Measurements from ENCODE around the gene CTNNB1. TPM values are rescaled to one million over a fixed set of nuclear protein-coding genes. Genes with fewer than 3 reads are reported as not detected.

The CTNNB1 gene
- total and polyA plus RNA-seq, 2 of the 8 experiments (the other 6 are each of a cell fraction or from before 2014, with no cell fraction given) = 356 to 579 TPM

GRCh38 chr3:41251593-41251992 is 52.3 kb downstream of the CTNNB1 start:
- FAIRE-seq (no peak), DNase-seq (ENCODE audit: low read depth in 1 of 2, low spot score in 2 of 2) (no peak)
- no peak overlapping the region for H3K4ac ChIP-seq (replicated peaks; ENCODE audit: insufficient read length, low read depth, low read length)
- H2AK5ac ChIP-seq (ENCODE audit: low read depth, low read length) = no peak overlapping the region
- H2BK12ac ChIP-seq (ENCODE audit: low read depth, low read length) = no peak overlapping the region
- H3K9me3 ChIP-seq (ENCODE audit: insufficient read depth in 2 of 2, low read depth in 1 of 2, low read length in 1 of 2) = no peaks in the 10 kb centered on the region
- CTCF ChIA-PET (ENCODE audit: partially characterized antibody) = no interaction called here
- no peak overlapping the region for H2AFZ ChIP-seq (ENCODE audit: low read length)
- no peak overlapping the region for H3K9ac ChIP-seq (replicated peaks in 1 of 4; ENCODE audit: extremely low read depth in 1 of 4, low read depth in 3 of 4, low read length in 3 of 4)
- no peak overlapping the region for H3K4me2 ChIP-seq (ENCODE audit: insufficient read depth in 1 of 2, low read depth in 2 of 2, low read length in 2 of 2)
- H3K4me1 ChIP-seq (replicated peaks in 1 of 4; ENCODE audit: control insufficient read depth in 3 of 4, insufficient read depth in 4 of 4, low read length in 3 of 4) = peaks cover 0 to 3% (median 0%) of the 10 kb centered on the region in 4 experiments; a peak in 2 of 7 replicates
- H3K23me2 ChIP-seq (ENCODE audit: low read depth, low read length) = no peaks in the 10 kb centered on the region
- no peaks in the 10 kb centered on the region for H3K79me2 ChIP-seq (ENCODE audit: control insufficient read depth in 1 of 2, insufficient read depth in 2 of 2, low read length in 2 of 2)
- no peaks in the 10 kb centered on the region for H4K20me1 ChIP-seq (replicated peaks in 1 of 2; ENCODE audit: control insufficient read depth in 1 of 2, insufficient read depth in 2 of 2, low read length in 2 of 2)
- H3K56ac ChIP-seq (replicated peaks; ENCODE audit: insufficient read length, low read depth, low read length) = no peak overlapping the region
- H3K27me3 ChIP-seq (replicated peaks in 1 of 4; ENCODE audit: control insufficient read depth in 3 of 4, extremely low read depth in 1 of 4, insufficient read depth in 3 of 4, low read length in 3 of 4) = no peaks in the 10 kb centered on the region
- H2BK120ac ChIP-seq (replicated peaks; ENCODE audit: low read depth, low read length) = no peak overlapping the region
- H3K4me3 ChIP-seq (ENCODE audit: extremely low read depth in 1 of 4, insufficient read depth in 2 of 4, low read depth in 3 of 4, low read length in 4 of 4) = no peak overlapping the region
- no peak overlapping the region for H2BK15ac ChIP-seq (ENCODE audit: low read length)
- POLR2A ChIA-PET (ENCODE audit: partially characterized antibody) = interaction anchor here (1.3 kb wide), 1 partner anchor 47 kb away, joined by 3 read pairs; no protein-coding TSS in a partner anchor
- H3K27ac ChIP-seq (ENCODE audit: low read depth, low read length) = no peak overlapping the region
- no peak overlapping the region for H3K23ac ChIP-seq (ENCODE audit: insufficient read length)
- no peaks in the 10 kb centered on the region for H3K79me1 ChIP-seq (ENCODE audit: low read depth, low read length)
- H3K14ac ChIP-seq (ENCODE audit: insufficient read length) = no peak overlapping the region
- no peak overlapping the region for H4K91ac ChIP-seq (replicated peaks; ENCODE audit: insufficient read length, low read length)
- H3K18ac ChIP-seq (ENCODE audit: extremely low read depth, low read length) = no peak overlapping the region
- H3K36me3 ChIP-seq (ENCODE audit: control insufficient read depth in 2 of 4, insufficient read depth in 4 of 4, low read length in 3 of 4) = no peaks in the 10 kb centered on the region
- no peak overlapping the region for H4K5ac ChIP-seq (ENCODE audit: insufficient read length, low read depth, low read length)
- no peak for TF ChIP-seq ZNF274 (IDR thresholded peaks at IDR 0.05; ENCODE audit: borderline replicate concordance, extremely low read depth, low read length)
- TF ChIP-seq SUZ12 (IDR thresholded peaks at IDR 0.05; ENCODE audit: low read length) = no peak
- TF ChIP-seq RFX5 (IDR thresholded peaks at IDR 0.05; ENCODE audit: borderline replicate concordance, low read depth, low read length) = no peak
- no peak for TF ChIP-seq SIX5 (IDR thresholded peaks at IDR 0.05; ENCODE audit: low read depth, low read length)
- TF ChIP-seq YY1 (IDR thresholded peaks at IDR 0.05; ENCODE audit: low read depth, low read length) = no peak
- TF ChIP-seq CEBPB (IDR thresholded peaks at IDR 0.05; ENCODE audit: low read depth, low read length) = peak; percentile 79
- H2BK20ac ChIP-seq (ENCODE audit: low read length) = no peak overlapping the region
- no peak overlapping the region for H2BK5ac ChIP-seq (ENCODE audit: low read depth, low read length)
- WGBS, 2 experiments (ENCODE audit: extremely low coverage in 1 of 2, insufficient coverage in 1 of 2, insufficient read length in 1 of 2, insufficient replicate concordance in 2 of 2, low coverage in 1 of 2, low lambda C conversion rate in 2 of 2, missing lambda C conversion rate in 1 of 2) = 94% methylated on average over 1 of the region's 1 CpG; no CpG with 5 or more reads in 1 of the 2 experiments
- no peak overlapping the region for H4K8ac ChIP-seq (ENCODE audit: extremely low read depth, insufficient read depth, low read length)

All from H1 (cell line).